ENCODE results near the gene DGKI. TPM values are rescaled to one million over a fixed set of nuclear protein-coding genes. Genes with fewer than 3 reads are reported as not detected.

Gene DGKI
- total and polyA plus RNA-seq, 7 donors = under 0.01 to 0.56 (median 0.44) TPM; not detected in 2

DNA sequence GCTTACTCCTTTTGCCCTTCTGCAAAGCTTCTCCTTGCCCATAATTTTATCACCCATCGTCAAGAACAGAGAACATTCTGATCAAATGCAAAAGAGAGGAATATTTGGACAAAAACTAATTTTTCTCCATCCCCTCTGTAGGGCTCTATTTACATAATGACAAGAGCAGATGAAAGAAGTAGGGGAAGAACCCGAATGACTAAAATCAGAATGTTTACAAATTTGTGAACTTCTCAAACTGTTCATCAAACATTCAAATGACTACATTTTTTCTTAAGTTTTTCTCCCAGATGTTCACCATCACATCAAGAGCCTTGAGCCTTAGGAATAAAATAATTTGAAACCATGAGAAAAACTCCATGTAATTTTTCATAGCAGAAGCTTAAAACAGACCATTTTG lies 119.4 kb downstream of the DGKI start:
- no peak for TF ChIP-seq CTCF (IDR thresholded peaks at IDR 0.05)
- Histone ChIP-seq H3K4me3 (no peak overlapping the region), H3K27me3 (ENCODE audit: insufficient read depth in 3 of 3, low read length in 2 of 3) (peaks cover 0 to 4% (median 0%) of the 10 kb centered on the region in 3 donors), H3K36me3 (ENCODE audit: insufficient read depth in 1 of 2, low read depth in 1 of 2) (no peaks in the 10 kb centered on the region), H3K4me1 (no peaks in the 10 kb centered on the region), H3K27ac (no peak overlapping the region), H3K9me3 (no peaks in the 10 kb centered on the region)
- DNase-seq (no peak), ATAC-seq (no peak)
- 75 to 90% (median 78%) methylated on average over 2 of the region's 2 CpGs for WGBS, 3 donors
- intact Hi-C loops (cut with DNase I) = no loop called here

DNA sequence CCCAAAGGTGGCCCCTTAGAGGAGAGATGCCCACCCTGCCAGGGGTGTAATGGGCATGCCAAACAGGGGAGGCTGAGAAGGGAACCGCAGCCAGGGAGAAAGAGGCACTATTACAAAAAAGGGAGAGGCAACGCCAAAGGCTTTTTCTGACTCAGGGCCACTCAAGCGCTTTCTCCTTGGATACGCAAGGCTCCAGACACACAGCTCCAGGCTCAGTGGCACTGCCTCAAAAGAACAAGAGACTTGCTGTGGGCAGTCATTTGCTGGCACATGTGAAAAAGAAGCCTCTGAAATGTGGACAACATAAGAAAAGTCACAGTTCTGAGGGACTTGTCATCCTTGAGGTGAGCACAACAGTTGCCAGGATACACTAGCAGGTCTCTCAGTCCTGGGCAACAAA lies 128.4 kb downstream of the DGKI start:
- H3K9me3 ChIP-seq = no peaks in the 10 kb centered on the region
- DNase-seq (no peak), ATAC-seq (no peak)
- H3K36me3 ChIP-seq (ENCODE audit: insufficient read depth in 1 of 2, low read depth in 1 of 2) = no peaks in the 10 kb centered on the region
- no peak overlapping the region for H3K4me3 ChIP-seq
- 80 to 85% (median 82%) methylated on average over 4 of the region's 4 CpGs for WGBS, 3 donors
- no peak overlapping the region for H3K27ac ChIP-seq
- intact Hi-C loops (cut with DNase I) = no loop called here
- H3K27me3 ChIP-seq (ENCODE audit: insufficient read depth in 3 of 3, low read length in 2 of 3) = peaks cover 0 to 3% (median 0%) of the 10 kb centered on the region in 3 donors
- TF ChIP-seq CTCF (IDR thresholded peaks at IDR 0.05) = no peak
- no peaks in the 10 kb centered on the region for H3K4me1 ChIP-seq

DNA sequence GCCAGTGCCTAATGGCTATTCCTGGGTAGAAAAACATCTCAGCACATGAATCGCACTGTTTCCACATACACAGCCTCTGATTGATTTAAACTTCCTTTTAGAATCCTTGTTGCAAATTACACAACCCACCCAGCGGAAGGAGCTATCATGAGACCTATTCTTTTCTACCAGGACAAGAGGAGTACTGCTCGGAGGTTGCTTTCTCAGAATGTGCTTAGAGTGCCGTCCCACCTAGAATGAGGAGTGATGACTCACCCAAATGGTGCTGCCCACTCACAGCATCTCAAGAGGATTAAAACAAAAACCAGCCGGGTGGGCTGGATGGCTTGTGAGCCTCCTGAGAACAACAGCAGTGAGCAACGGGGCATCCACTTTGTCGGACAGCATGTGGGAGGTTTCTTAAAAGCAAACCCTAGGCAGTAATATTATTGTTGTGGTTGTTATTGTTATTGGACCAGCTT lies 128.9 kb downstream of the DGKI start:
- no peak for ATAC-seq
- no peak overlapping the region for H3K4me3 ChIP-seq

DNA sequence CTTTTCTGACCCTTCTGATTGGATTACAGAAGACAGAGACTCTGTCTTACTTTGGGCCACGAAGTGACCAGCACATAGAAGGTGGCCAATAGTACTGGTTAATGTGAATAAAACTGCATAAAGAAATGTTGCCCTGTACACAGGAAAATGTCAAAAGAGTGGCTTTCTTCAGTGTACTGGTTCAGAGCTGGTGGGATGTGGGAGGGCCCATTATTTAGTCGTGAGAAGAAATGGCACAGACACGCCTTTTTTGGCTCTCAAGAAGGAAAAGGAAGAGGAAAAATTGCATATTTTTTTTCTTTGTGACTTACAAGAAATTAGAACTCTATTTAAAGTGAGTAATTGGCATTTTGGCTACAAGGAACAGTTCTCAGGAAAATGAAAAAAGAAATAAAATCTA lies 129.7 kb downstream of the DGKI start:
- no peak overlapping the region for H3K4me3 ChIP-seq
- DNase-seq = no peak
- H3K27me3 ChIP-seq (ENCODE audit: insufficient read depth in 3 of 3, low read length in 2 of 3) = peaks cover 0 to 3% (median 0%) of the 10 kb centered on the region in 3 donors
- TF ChIP-seq CTCF (IDR thresholded peaks at IDR 0.05) = no peak
- WGBS, 3 donors = 44 to 48% (median 47%) methylated on average over 3 of the region's 3 CpGs
- intact Hi-C loops (cut with DNase I) = no loop called here
- H3K4me1 ChIP-seq = no peaks in the 10 kb centered on the region
- H3K27ac ChIP-seq = no peak overlapping the region
- no peaks in the 10 kb centered on the region for H3K9me3 ChIP-seq
- ATAC-seq = no peak
- H3K36me3 ChIP-seq (ENCODE audit: insufficient read depth in 1 of 2, low read depth in 1 of 2) = no peaks in the 10 kb centered on the region

More for the DNA sequence above, 128.9 kb downstream of the DGKI start:
- TF ChIP-seq CTCF (IDR thresholded peaks at IDR 0.05) = no peak
- no peak overlapping the region for H3K27ac ChIP-seq
- H3K9me3 ChIP-seq = no peaks in the 10 kb centered on the region
- intact Hi-C loops (cut with DNase I) = no loop called here
- H3K4me1 ChIP-seq = no peaks in the 10 kb centered on the region
- 38 to 45% (median 40%) methylated on average over 7 of the region's 7 CpGs for WGBS, 3 donors
- peaks cover 0 to 3% (median 0%) of the 10 kb centered on the region in 3 donors for H3K27me3 ChIP-seq (ENCODE audit: insufficient read depth in 3 of 3, low read length in 2 of 3)
- no peak for DNase-seq
- H3K36me3 ChIP-seq (ENCODE audit: insufficient read depth in 1 of 2, low read depth in 1 of 2) = no peaks in the 10 kb centered on the region

DNA sequence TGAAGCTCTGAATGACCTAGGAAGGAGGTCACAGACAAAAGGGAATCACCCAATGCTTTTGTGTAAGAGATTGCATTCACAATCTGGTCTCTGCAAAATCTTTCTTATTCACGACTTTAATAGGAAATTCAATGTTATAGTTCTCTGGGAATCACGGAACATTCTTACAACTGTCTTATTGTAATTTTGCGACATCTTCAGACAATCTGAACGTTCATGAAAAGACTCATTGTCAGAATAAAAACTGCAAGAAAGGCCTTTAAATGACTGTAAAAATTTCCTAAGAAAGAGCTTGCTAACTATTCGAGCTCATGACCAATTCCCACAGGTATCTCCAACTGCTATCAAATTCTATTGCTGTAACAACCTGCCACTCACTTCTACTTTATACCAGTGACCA lies 130.7 kb downstream of the DGKI start:
- intact Hi-C loops (cut with DNase I) = no loop called here
- 66 to 84% (median 70%) methylated on average over 5 of the region's 5 CpGs for WGBS, 3 donors
- no peak for DNase-seq

More for the DNA sequence above, 130.7 kb downstream of the DGKI start:
- ATAC-seq = no peak
- peaks cover 0 to 3% (median 0%) of the 10 kb centered on the region in 3 donors for H3K27me3 ChIP-seq (ENCODE audit: insufficient read depth in 3 of 3, low read length in 2 of 3)
- H3K9me3 ChIP-seq = no peaks in the 10 kb centered on the region
- no peaks in the 10 kb centered on the region for H3K4me1 ChIP-seq
- no peak overlapping the region for H3K4me3 ChIP-seq
- no peak overlapping the region for H3K27ac ChIP-seq
- TF ChIP-seq CTCF (IDR thresholded peaks at IDR 0.05) = no peak
- no peaks in the 10 kb centered on the region for H3K36me3 ChIP-seq (ENCODE audit: insufficient read depth in 1 of 2, low read depth in 1 of 2)
